HepG2 (cell line): ENCODE measurements around the gene ADIPOR2. TPM values are rescaled to one million over a fixed set of nuclear protein-coding genes. Genes with fewer than 3 reads are reported as not detected.

Experiments used
- AGO2 ChIP-seq: fragments of 200-400 bp; formaldehyde crosslinking; optimal IDR thresholded peaks from 2 replicates; pipeline ENCODE3; 2017; ENCODE audit warnings: mild to moderate bottlenecking, low read depth, low read length, moderate library complexity
- ARNT ChIP-seq: fragments of 450-650 bp; IDR thresholded peaks from 2 replicates; pipeline ENCODE4 v1.6.1; 2017
- ATF7 ChIP-seq, 2 experiments: fragments of 450-650 bp in 1 of 2; sonication (generic) in 1 of 2; formaldehyde crosslinking in 1 of 2; IDR thresholded peaks; 2 replicates each; pipeline versions ENCODE4 v1.4.0 to v1.6.1; 2016 to 2020; ENCODE audit warnings: antibody characterized with exemption in 1 of 2, mild to moderate bottlenecking in 1 of 2, missing genetic modification reagents in 1 of 2
- ATF7-NPFF ChIP-seq: sonication (generic); formaldehyde crosslinking; IDR thresholded peaks from 2 replicates; pipeline ENCODE4 v1.8.1; 2023; ENCODE audit warnings: mild to moderate bottlenecking, low read depth, missing genetic modification reagents, moderate library complexity
- CEBPG ChIP-seq: IDR thresholded peaks from 2 replicates; pipeline ENCODE4 v1.6.1; 2016
- DBP ChIP-seq: sonication (generic); formaldehyde crosslinking; IDR thresholded peaks from 2 replicates; pipeline ENCODE4 v1.4.0; 2020; ENCODE audit warnings: missing genetic modification reagents; ENCODE audit errors: not compliant biosample characterization
- ELK4 ChIP-seq: sonication (generic); formaldehyde crosslinking; IDR thresholded peaks from 2 replicates; pipeline ENCODE4 v1.9.0; 2021; ENCODE audit warnings: missing genetic modification reagents, borderline replicate concordance
- GFI1 ChIP-seq: sonication (generic); formaldehyde crosslinking; IDR thresholded peaks from 2 replicates; pipeline ENCODE4 v1.5.0; 2020; ENCODE audit warnings: missing genetic modification reagents, mild to moderate bottlenecking, borderline replicate concordance
- KAT2B ChIP-seq: fragments of 150-350 bp; IDR thresholded peaks from 2 replicates; pipeline ENCODE4 v1.6.1; 2014; ENCODE audit warnings: low read depth, low read length, borderline replicate concordance
- MAFF ChIP-seq: IDR thresholded peaks from 2 replicates; pipeline ENCODE4 v1.6.1; 2011; ENCODE audit warnings: low read depth, low read length, improper control_type of control experiment
- MBD4 ChIP-seq: IDR thresholded peaks from 2 replicates; pipeline ENCODE4 v1.6.1; 2012; ENCODE audit warnings: low read length, inconsistent platforms, borderline replicate concordance
- MNT ChIP-seq: fragments of 450-650 bp; IDR thresholded peaks from 2 replicates; pipeline ENCODE4 v1.6.1; 2016
- PAXIP1 ChIP-seq: sonication (generic); formaldehyde crosslinking; conservative IDR thresholded peaks from 2 replicates; pipeline ENCODE4 v1.4.0; 2020; ENCODE audit warnings: mild to moderate bottlenecking, missing genetic modification reagents, moderate library complexity
- PCBP2 ChIP-seq: fragments of 200-400 bp; formaldehyde crosslinking; optimal IDR thresholded peaks from 2 replicates; pipeline ENCODE3; 2018; ENCODE audit warnings: low read length, low read depth; ENCODE audit not compliant: poor library complexity, severe bottlenecking
- SAP130 ChIP-seq: IDR thresholded peaks from 2 replicates; pipeline ENCODE4 v1.6.1; 2016; ENCODE audit warnings: low read depth
- SP2 ChIP-seq: sonication (generic); formaldehyde crosslinking; IDR thresholded peaks from 2 replicates; pipeline ENCODE4 v1.5.1; 2020; ENCODE audit warnings: mild to moderate bottlenecking, missing genetic modification reagents
- ZNF263 ChIP-seq: sonication (generic); formaldehyde crosslinking; IDR thresholded peaks from 2 replicates; pipeline ENCODE4 v1.4.0; 2020; ENCODE audit warnings: missing genetic modification reagents
- ZNF264 ChIP-seq: sonication (generic); formaldehyde crosslinking; IDR thresholded peaks from 2 replicates; pipeline ENCODE4 v1.4.0; 2020; ENCODE audit warnings: missing genetic modification reagents
- ZNF282 ChIP-seq: fragments of 450-650 bp; IDR thresholded peaks from 2 replicates; pipeline ENCODE4 v1.6.1; 2018; ENCODE audit not compliant: partially characterized antibody
- ZNF550 ChIP-seq: sonication (generic); formaldehyde crosslinking; IDR thresholded peaks from 2 replicates; pipeline ENCODE4 v1.4.0; 2020; ENCODE audit warnings: mild to moderate bottlenecking, missing genetic modification reagents, borderline replicate concordance
- ZNF710 ChIP-seq: sonication (generic); formaldehyde crosslinking; IDR thresholded peaks from 2 replicates; pipeline ENCODE4 v1.5.0; 2020; ENCODE audit warnings: mild to moderate bottlenecking, missing genetic modification reagents, borderline replicate concordance
- ZNF740 ChIP-seq: sonication (generic); formaldehyde crosslinking; IDR thresholded peaks from 2 replicates; pipeline ENCODE4 v1.4.0; 2020; ENCODE audit warnings: missing genetic modification reagents
- polyA plus RNA-seq, 8 experiments: library from polyadenylated mRNA; depleted of rRNA in 3 of 8; stranded (reverse) in 7 of 8; unstranded in 1 of 8; fragments of >200 nt; fragmentation: Illumina TruSeq in 4 of 8; extraction: Trizol in 4 of 8; gene quantifications; 2 replicates each; pipeline versions ENCODE4 v1.2.1 to v1.2.3, GENCODE V29; 2011 to 2016; ENCODE audit warnings: low read depth in 4 of 8, missing spikeins in 1 of 8, mixed read lengths in 1 of 8; ENCODE audit not compliant: insufficient read depth in 1 of 8
- total RNA-seq, 5 experiments: library from RNA; depleted of rRNA; stranded (reverse); fragments of >200 nt; fragmentation: Illumina TruSeq; extraction: Trizol; gene quantifications; 2 replicates each; pipeline ENCODE4 v1.2.3, GENCODE V29; 2016; ENCODE audit warnings: low read depth in 1 of 5

The ADIPOR2 gene
- total and polyA plus RNA-seq, 2 of the 13 experiments (the other 11 are each of a cell fraction or from before 2014, with no cell fraction given), result 35.2 to 52.2 TPM

GRCh38 chr12:1666685-1667162 lies 24.1 kb upstream of the ADIPOR2 start (continued):
- TF ChIP-seq MNT (no peak), ZNF740 (CRISPR knock-in tag) (no peak), ELK4 (no peak), ZNF264 (no peak), ZNF710 (CRISPR knock-in tag) (no peak), ATF7-NPFF (CRISPR knock-in tag) (no peak), MBD4 (no peak), DBP (CRISPR knock-in tag) (no peak), ZNF263 (CRISPR knock-in tag) (no peak), ARNT (no peak), PCBP2 (no peak), KAT2B (no peak), CEBPG (peak; percentile 17; the same call in 1 of the 2 replicates), AGO2 (no peak), SP2 (no peak), ZNF550 (CRISPR knock-in tag) (no peak), ZNF282 (no peak), GFI1 (no peak), MAFF (no peak), SAP130 (CRISPR knock-in tag) (no peak; the same call in 1 of the 2 replicates), ATF7 (IDR thresholded peaks at IDR 0.05) (no peak), ATF7 (CRISPR knock-in tag; IDR thresholded peaks at IDR 0.05) (no peak), PAXIP1 (peak; percentile 81)
